SH-SY5Y (cell line): Measurements from ENCODE around the gene GPR39.

Source experiments
- GATA2 ChIP-seq: IDR thresholded peaks from 2 replicates; pipeline ENCODE4 v1.6.1; 2011; ENCODE audit warnings: mild to moderate bottlenecking, low read depth, low read length
- GATA3 ChIP-seq: IDR thresholded peaks from 2 replicates; pipeline ENCODE4 v1.6.1; 2011; ENCODE audit warnings: low read depth, mild to moderate bottlenecking, low read length, moderate library complexity

DNA sequence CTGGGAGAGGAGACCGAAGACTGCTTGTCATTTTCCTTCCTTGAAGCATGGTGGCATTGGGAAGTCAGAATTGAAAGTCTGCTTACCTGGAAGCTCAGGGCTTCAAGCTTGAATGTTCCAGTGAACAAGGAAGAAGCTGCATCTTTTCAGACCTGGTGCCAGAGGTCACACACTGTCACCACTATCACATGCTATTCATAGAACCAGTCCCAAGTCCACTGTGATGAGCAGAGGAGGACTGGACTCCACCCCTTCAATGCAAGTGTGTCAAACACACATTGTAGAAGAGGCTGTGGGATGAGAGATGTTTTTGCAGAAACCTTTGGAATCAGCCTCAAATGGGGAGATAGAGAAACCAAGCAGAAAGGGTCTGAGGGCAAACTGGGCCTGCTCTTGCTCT lies 172.0 kb downstream of the GPR39 start:
- TF ChIP-seq GATA2 (no peak), GATA3 (no peak)
